GM12801 (cell line): Measurements from ENCODE around the gene SMIM41.

Experiments used
- CTCF ChIP-seq: IDR thresholded peaks from one replicate; pipeline ENCODE4 v1.5.1; 2011; ENCODE audit warnings: control low read depth; ENCODE audit not compliant: insufficient read length; ENCODE audit errors: extremely low read depth

Gene SMIM41

GRCh38 chr12:52082988-52083637, 3.6 kb downstream of the SMIM41 start:
- peak; percentile 93 for TF ChIP-seq CTCF

GRCh38 chr12:52083638-52083996, 4.1 kb downstream of the SMIM41 start:
- no peak for TF ChIP-seq CTCF

- TF ChIP-seq CTCF = no peak
Observed at GRCh38 chr12:52084491-52085231, 5.2 kb downstream of the SMIM41 start.

- no peak for TF ChIP-seq CTCF
Observed at GRCh38 chr12:52085682-52086180, 6.2 kb downstream of the SMIM41 start.

GRCh38 chr12:52086366-52086765, 6.9 kb downstream of the SMIM41 start:
- no peak for TF ChIP-seq CTCF

- no peak for TF ChIP-seq CTCF
Observed at GRCh38 chr12:52086944-52087835, 7.7 kb downstream of the SMIM41 start.
